SK-N-SH treated with all-trans-retinoic acid at 6 μM for 48 hours (cell line): ENCODE measurements around the gene PLAAT4.

Experiments
- ATAC-seq: fragments of 200-7000 bp; cut with Tn5 transposase; 3 replicates; pipeline ENCODE4 v1.9.1; 2020; ENCODE audit warnings: mild to moderate bottlenecking, moderate library complexity
- ARNTL ChIP-seq: fragments of 450-650 bp; formaldehyde crosslinking; IDR thresholded peaks from 2 replicates; pipeline ENCODE4 v1.5.0; 2020; ENCODE audit warnings: low read depth, mild to moderate bottlenecking, moderate library complexity, borderline replicate concordance
- BACH2 ChIP-seq: fragments of 250-450 bp; sonication (Bioruptor Pico); IDR thresholded peaks from 2 replicates; pipeline ENCODE4 v1.9.0; 2021; ENCODE audit warnings: mild to moderate bottlenecking, borderline replicate concordance
- CSDC2 ChIP-seq: fragments of 250-450 bp; sonication (Bioruptor Pico); IDR thresholded peaks from 2 replicates; pipeline ENCODE4 v1.5.0; 2020; ENCODE audit warnings: mild to moderate bottlenecking, moderate library complexity
- GLIS3 ChIP-seq: fragments of 250-450 bp; sonication (Bioruptor Pico); IDR thresholded peaks from 2 replicates; pipeline ENCODE4 v1.5.0; 2020; ENCODE audit warnings: mild to moderate bottlenecking, moderate library complexity
- ISL1 ChIP-seq: fragments of 250-450 bp; sonication (Bioruptor Pico); IDR thresholded peaks from 2 replicates; pipeline ENCODE4 v2.1.2; 2022; ENCODE audit warnings: mild to moderate bottlenecking, moderate library complexity
- OSR1 ChIP-seq: fragments of 250-450 bp; sonication (Bioruptor Pico); IDR thresholded peaks from 2 replicates; pipeline ENCODE4 v1.8.0; 2022; ENCODE audit warnings: moderate library complexity, mild to moderate bottlenecking, inconsistent platforms
- PPARA ChIP-seq: fragments of 250-450 bp; sonication (Bioruptor Pico); IDR thresholded peaks from 2 replicates; pipeline ENCODE4 v1.5.0; 2020; ENCODE audit warnings: mild to moderate bottlenecking, borderline replicate concordance
- RARB ChIP-seq: fragments of 250-450 bp; sonication (Bioruptor Pico); IDR thresholded peaks from 2 replicates; pipeline ENCODE4 v1.8.0; 2021; ENCODE audit warnings: mild to moderate bottlenecking, moderate library complexity
- SNAI2 ChIP-seq: fragments of 250-450 bp; sonication (Bioruptor Pico); IDR thresholded peaks from 2 replicates; pipeline ENCODE4 v1.5.0; 2020; ENCODE audit warnings: mild to moderate bottlenecking, moderate library complexity
- ZC3H10 ChIP-seq: fragments of 250-450 bp; sonication (Bioruptor Pico); IDR thresholded peaks from 2 replicates; pipeline ENCODE4 v1.5.1; 2021; ENCODE audit warnings: mild to moderate bottlenecking, moderate library complexity
- ZFP3 ChIP-seq: fragments of 250-450 bp; sonication (Bioruptor Pico); IDR thresholded peaks from 2 replicates; pipeline ENCODE4 v1.5.0; 2020; ENCODE audit warnings: mild to moderate bottlenecking, moderate library complexity
- ZNF565 ChIP-seq: fragments of 450-650 bp; formaldehyde crosslinking; conservative IDR thresholded peaks from 2 replicates; pipeline ENCODE4 v1.5.0; 2020; ENCODE audit warnings: low read depth, mild to moderate bottlenecking, moderate library complexity
- ZNF70 ChIP-seq: fragments of 450-650 bp; formaldehyde crosslinking; IDR thresholded peaks from 2 replicates; pipeline ENCODE4 v1.5.0; 2020; ENCODE audit warnings: mild to moderate bottlenecking, moderate library complexity
- ZNF8 ChIP-seq: fragments of 450-650 bp; formaldehyde crosslinking; IDR thresholded peaks from 2 replicates; pipeline ENCODE4 v1.5.0; 2020; ENCODE audit warnings: mild to moderate bottlenecking, moderate library complexity
- TF ChIP-seq, protein P1 (sequence below): fragments of 250-450 bp; sonication (Bioruptor Pico); IDR thresholded peaks from 2 replicates; pipeline ENCODE4 v1.5.0; 2020; ENCODE audit warnings: mild to moderate bottlenecking, moderate library complexity
- TF ChIP-seq, protein P2 (sequence below): fragments of 250-450 bp; sonication (Bioruptor Pico); IDR thresholded peaks from 2 replicates; pipeline ENCODE4 v1.5.1; 2020; ENCODE audit warnings: low read depth, mild to moderate bottlenecking, moderate library complexity
- TF ChIP-seq, protein P3 (sequence below): fragments of 250-450 bp; sonication (Bioruptor Pico); IDR thresholded peaks from 2 replicates; pipeline ENCODE4 v1.8.0; 2020; ENCODE audit warnings: mild to moderate bottlenecking, moderate library complexity, borderline replicate concordance

The PLAAT4 gene

DNA sequence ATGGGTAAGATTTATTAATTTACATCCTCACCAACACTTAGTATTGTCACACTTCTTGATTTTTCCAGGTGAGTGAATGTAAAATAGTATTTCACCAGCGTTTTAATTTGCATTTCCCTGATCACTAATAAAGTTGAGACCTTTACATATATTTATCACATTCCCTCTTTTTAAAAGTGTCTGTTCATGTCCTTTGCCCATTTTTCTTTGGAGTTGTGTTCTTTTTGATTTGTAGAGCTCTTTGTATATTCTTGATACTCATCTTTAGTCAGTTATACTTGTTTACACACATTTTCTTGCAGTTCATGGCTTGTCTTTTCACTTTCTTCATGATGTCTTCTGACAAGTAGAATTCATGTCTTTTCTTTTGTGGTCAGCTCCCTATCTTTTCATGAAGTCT, 43.5 kb upstream of the PLAAT4 start (continued):
- TF ChIP-seq, protein P1, sequence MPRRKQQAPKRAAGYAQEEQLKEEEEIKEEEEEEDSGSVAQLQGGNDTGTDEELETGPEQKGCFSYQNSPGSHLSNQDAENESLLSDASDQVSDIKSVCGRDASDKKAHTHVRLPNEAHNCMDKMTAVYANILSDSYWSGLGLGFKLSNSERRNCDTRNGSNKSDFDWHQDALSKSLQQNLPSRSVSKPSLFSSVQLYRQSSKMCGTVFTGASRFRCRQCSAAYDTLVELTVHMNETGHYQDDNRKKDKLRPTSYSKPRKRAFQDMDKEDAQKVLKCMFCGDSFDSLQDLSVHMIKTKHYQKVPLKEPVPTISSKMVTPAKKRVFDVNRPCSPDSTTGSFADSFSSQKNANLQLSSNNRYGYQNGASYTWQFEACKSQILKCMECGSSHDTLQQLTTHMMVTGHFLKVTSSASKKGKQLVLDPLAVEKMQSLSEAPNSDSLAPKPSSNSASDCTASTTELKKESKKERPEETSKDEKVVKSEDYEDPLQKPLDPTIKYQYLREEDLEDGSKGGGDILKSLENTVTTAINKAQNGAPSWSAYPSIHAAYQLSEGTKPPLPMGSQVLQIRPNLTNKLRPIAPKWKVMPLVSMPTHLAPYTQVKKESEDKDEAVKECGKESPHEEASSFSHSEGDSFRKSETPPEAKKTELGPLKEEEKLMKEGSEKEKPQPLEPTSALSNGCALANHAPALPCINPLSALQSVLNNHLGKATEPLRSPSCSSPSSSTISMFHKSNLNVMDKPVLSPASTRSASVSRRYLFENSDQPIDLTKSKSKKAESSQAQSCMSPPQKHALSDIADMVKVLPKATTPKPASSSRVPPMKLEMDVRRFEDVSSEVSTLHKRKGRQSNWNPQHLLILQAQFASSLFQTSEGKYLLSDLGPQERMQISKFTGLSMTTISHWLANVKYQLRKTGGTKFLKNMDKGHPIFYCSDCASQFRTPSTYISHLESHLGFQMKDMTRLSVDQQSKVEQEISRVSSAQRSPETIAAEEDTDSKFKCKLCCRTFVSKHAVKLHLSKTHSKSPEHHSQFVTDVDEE: no peak
- TF ChIP-seq, protein P2, sequence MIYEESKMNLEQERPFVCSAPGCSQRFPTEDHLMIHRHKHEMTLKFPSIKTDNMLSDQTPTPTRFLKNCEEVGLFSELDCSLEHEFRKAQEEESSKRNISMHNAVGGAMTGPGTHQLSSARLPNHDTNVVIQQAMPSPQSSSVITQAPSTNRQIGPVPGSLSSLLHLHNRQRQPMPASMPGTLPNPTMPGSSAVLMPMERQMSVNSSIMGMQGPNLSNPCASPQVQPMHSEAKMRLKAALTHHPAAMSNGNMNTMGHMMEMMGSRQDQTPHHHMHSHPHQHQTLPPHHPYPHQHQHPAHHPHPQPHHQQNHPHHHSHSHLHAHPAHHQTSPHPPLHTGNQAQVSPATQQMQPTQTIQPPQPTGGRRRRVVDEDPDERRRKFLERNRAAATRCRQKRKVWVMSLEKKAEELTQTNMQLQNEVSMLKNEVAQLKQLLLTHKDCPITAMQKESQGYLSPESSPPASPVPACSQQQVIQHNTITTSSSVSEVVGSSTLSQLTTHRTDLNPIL: no peak
- no peak for TF ChIP-seq RARB (CRISPR knock-in tag)
- no peak for TF ChIP-seq OSR1
- no peak for TF ChIP-seq SNAI2 (CRISPR knock-in tag)
- TF ChIP-seq ARNTL (CRISPR knock-in tag): no peak
- no peak for TF ChIP-seq ZNF565 (CRISPR knock-in tag)
- no peak for TF ChIP-seq PPARA (CRISPR knock-in tag)

DNA sequence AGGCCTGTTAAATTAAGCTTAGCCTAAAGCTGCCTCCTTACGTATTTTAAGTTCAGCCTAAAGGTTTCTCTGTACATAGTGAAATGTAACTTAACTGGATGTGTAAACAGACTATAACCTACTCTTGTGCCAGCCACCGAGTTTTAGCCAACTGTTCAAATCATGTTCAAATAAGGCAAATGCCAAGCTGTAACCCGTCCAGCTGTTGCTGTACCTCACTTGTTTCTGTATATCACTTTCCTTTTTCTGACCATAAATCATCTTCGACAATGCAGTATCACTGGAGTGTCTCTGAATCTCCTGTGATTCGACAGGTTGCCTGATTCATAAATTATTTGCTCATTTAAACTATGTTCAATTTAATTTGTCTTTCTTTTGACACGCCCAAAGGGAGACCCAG, 41.6 kb upstream of the PLAAT4 start:
- ATAC-seq: no peak
- no peak for TF ChIP-seq ZNF70
- TF ChIP-seq ISL1 (CRISPR knock-in tag): no peak
- no peak for TF ChIP-seq ZC3H10 (CRISPR knock-in tag)
- no peak for TF ChIP-seq SNAI2 (CRISPR knock-in tag)
- no peak for TF ChIP-seq BACH2 (CRISPR knock-in tag)
- TF ChIP-seq, all 23 proteins: peak for 0

DNA sequence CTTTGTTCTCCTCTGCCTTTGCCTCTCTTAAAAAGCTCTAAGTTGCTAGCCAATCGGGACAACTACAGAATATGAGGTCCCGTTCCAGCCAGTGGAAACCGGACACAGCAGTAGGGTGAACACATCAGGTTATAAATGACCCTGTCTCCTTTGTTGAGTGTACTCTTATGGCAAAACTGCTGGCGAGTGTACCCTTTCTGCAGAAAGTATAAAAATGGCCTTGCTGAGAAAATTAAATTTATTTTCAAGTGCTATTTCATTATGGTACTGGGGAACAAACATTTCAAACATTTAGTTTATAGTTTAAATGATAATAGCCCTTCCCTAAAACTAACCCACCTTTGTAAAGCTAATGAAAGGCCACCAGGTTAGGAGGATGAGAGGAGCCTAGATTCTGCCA, 36.7 kb upstream of the PLAAT4 start:
- no peak for TF ChIP-seq ARNTL (CRISPR knock-in tag)
- no peak for TF ChIP-seq BACH2 (CRISPR knock-in tag)
- TF ChIP-seq, protein P3, sequence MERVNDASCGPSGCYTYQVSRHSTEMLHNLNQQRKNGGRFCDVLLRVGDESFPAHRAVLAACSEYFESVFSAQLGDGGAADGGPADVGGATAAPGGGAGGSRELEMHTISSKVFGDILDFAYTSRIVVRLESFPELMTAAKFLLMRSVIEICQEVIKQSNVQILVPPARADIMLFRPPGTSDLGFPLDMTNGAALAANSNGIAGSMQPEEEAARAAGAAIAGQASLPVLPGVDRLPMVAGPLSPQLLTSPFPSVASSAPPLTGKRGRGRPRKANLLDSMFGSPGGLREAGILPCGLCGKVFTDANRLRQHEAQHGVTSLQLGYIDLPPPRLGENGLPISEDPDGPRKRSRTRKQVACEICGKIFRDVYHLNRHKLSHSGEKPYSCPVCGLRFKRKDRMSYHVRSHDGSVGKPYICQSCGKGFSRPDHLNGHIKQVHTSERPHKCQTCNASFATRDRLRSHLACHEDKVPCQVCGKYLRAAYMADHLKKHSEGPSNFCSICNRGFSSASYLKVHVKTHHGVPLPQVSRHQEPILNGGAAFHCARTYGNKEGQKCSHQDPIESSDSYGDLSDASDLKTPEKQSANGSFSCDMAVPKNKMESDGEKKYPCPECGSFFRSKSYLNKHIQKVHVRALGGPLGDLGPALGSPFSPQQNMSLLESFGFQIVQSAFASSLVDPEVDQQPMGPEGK (CRISPR knock-in tag): no peak
- no peak for TF ChIP-seq ZC3H10 (CRISPR knock-in tag)
- TF ChIP-seq ZFP3 (CRISPR knock-in tag): no peak
- TF ChIP-seq CSDC2: no peak
- TF ChIP-seq, protein P1: no peak
- TF ChIP-seq ZNF565 (CRISPR knock-in tag): no peak
- no peak for TF ChIP-seq SNAI2 (CRISPR knock-in tag)
- TF ChIP-seq ISL1 (CRISPR knock-in tag): no peak
- no peak for TF ChIP-seq ZNF8 (CRISPR knock-in tag)
- no peak for ATAC-seq

DNA sequence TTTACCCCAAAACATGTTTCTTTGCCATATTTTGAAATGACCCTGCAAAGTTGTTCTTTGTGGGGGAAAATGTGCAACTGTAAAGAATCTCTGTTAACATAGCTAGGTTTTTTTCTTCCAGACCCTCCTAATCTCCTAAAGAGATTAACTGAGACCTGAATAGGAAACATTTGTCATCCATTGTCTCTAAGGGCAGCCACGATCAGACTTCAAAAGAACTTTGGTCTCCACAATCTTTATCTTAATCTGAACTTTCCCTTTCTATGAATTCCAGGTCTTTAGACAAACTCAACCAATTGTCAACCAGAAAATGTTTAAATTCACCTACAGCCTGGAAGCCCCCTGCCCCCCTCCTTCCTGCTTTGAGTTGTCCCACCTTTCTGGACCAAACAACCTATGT, 35.4 kb upstream of the PLAAT4 start:
- ATAC-seq: no peak
- TF ChIP-seq ZNF8 (CRISPR knock-in tag) (no peak), ZNF70 (no peak), GLIS3 (CRISPR knock-in tag) (no peak), ARNTL (CRISPR knock-in tag) (no peak), BACH2 (CRISPR knock-in tag) (no peak), ZC3H10 (CRISPR knock-in tag) (no peak), ISL1 (CRISPR knock-in tag) (no peak), RARB (CRISPR knock-in tag) (no peak)
- TF ChIP-seq, protein P3 (CRISPR knock-in tag): no peak
- TF ChIP-seq, protein P1: no peak
- TF ChIP-seq, protein P2: no peak
